GM18498 (cell line): Measurements from ENCODE around the gene PACSIN2.
"Not testable (repeated sequence)": the region's sequence is repeated elsewhere in the genome, so short reads cannot be mapped to it uniquely, and the experiment has no call there.

Experiments used
- ATAC-seq: cut with Tn5 transposase; IDR thresholded peaks from one replicate; pipeline ENCODE4 v1.9.1; 2021; ENCODE audit warnings: mild to moderate bottlenecking, moderate library complexity; ENCODE audit not compliant: unreplicated experiment

PACSIN2 gene

DNA sequence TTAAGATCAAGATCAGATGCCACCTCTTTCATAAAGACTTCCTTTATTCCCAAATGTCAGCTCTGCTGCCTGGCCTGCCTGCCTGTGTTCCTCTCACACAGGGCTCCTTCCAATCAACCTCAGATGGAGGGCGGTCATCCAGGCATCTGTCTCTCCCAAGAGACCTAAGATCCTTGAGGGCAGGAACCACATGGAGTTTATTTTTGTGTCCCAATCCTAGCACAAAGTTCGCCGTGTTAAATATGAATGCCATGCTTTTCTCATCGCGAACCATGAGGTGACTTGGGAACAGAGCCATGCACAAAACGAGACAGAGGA, 85.2 kb downstream of the PACSIN2 start:
- no peak for ATAC-seq

DNA sequence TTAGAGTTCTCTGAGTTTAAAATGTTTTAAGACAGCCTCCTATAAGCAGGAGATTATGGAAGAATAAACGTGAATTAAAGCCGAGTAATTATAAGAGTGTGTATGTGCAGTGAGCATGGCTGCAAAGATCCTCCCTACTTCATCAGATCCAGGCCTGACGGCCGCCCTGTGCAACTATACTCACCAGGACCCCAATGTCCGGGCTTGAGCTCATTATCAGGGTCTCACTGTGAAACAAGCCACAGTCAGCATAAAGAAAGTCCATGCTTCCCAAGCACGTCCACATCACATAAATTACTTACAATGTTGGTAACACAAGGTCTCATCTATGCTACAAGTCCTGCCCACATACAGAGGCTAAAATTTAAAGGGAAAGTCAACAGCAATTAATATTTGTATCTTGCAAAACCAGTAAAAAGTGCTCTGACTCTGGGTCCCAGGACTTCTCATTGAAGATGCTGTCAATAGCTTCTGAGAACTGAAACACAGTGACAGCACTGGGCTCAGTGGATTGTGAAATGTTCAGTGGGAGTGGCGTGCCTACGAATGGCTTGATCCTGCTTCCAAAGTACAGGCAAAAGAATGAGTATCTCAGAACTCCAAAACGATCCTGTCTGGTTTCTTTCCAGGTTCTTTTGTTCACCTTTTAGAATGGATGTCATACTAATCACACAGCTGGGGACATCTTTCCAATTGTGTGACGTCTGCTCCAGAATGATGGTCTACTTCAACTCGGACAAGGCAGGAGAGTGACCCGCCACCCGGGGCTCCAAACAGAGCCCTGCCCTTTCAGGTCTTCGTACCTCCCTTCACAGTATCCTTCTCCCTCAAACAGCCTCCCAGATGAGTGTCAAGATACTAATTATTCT, 85.7 kb downstream of the PACSIN2 start:
- ATAC-seq, result no peak

- ATAC-seq, result no peak
These were observed 87.0 kb downstream of the PACSIN2 start for GRCh38 chr22:42927966-42928365.

- ATAC-seq, result no peak
These were observed 88.2 kb downstream of the PACSIN2 start for GRCh38 chr22:42926768-42927167.

DNA sequence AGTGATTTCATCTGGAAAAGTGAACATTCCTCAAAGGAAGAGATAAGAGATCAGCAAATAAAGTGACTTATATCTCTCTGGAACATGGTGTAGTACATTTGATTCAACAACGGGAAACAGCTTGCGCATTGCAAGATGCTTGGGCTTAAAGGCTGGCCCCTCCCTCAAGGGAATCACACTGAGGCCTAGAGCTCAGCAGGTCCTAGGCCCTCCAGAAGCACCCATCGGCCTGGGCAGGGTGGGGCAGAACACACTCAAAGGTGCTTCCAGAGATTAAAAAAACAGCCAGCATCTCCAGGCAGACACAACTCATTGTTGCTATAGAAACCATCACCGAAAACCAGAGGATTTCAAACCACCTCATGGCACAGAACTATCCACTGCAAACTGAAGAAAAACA, 88.8 kb downstream of the PACSIN2 start:
- no peak for ATAC-seq

DNA sequence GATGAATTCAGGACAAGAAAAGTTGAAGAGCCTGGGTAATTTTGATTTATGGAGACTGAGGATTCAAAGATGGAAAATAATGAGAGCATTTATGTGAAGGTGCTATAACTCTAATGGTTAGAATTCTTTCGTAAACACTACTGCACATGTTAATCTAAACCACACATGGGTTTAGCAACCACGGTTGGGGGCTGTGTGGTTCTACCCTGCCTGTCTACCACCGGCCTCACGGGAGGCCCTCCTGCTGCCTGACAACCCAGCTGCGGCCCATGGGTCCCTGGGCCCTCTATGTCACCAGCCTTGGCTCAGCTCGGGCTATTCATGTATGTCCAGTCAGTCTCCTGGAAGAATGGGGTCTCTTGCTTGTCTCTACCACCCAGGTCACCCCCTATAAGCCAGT, 89.4 kb downstream of the PACSIN2 start:
- ATAC-seq, result no peak

- not testable (repeated sequence) for ATAC-seq
These were observed 89.9 kb downstream of the PACSIN2 start for GRCh38 chr22:42925031-42925430.

- no peak for ATAC-seq
These were observed 90.5 kb downstream of the PACSIN2 start for GRCh38 chr22:42924436-42924835.

DNA sequence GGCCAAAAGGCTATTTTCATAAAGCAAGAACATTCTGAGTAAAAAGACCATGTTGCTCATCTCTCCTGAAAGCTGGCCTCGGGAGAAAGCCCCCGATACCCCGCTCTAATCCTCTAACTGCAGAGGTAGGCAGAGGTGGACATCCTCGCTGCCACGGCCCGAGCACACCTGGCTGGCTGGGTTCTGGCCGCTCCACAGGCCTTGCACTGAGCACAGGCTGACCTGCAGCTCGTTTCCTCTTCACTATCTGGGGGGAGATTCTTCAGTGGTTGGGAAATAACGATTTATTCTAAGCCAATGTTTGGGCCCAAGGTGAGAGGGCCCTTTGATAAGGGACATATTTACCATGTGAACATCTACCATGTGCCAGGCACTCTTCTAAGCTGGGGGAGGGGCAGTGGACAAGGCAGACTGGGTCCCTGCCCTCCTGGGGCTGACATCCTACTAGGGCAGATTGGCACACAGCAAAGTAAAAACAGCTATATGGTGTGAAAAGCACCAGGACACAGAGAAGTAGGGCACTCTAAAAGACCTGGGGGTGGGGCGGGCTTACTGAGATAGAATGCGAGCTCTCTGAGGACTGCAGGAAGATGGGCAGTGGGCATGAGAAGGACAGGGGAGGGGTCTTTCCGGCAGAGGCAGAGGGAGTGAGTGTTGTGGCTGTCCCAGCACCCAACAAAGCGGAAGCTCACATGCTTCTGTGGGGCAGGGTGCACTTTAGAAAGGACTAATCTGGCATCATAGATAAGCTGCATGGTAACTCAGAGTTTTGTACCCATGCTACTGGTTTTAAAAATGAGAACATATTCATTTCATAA, 92.4 kb downstream of the PACSIN2 start:
- no peak for ATAC-seq

DNA sequence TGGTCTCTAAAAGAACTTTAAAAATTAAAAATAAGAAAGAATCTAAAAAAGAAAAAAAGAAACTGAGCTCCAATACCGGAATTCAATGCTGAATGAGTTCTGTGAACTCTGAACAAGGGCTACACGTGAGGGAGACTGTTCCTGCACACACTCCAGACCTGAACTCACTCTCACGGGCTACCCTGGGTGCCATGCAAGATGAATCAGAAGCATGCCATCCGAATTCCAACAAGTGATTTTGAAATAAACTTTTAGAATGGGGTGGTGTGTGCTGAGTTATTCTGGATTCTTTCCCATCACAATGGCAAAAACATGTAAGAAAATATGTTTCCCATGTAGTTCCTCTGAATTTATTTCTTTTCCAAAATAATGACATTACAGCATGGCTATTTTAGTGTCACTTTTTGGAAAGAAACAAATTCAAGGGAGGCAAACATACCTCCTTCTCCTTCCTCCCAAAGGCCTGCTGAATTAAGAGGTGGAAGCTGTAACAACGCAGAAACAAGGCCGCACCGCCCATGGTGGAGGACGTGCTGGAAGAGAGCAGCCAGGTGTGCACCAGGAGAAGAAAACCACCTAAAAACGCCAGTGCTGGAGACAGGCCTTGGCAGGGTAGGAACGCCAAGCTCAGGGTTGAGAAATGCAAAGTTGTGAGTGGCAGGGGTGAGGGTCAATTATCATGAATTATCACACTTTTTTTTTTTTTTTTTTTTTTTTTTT, 94.7 kb downstream of the PACSIN2 start:
- no peak for ATAC-seq

DNA sequence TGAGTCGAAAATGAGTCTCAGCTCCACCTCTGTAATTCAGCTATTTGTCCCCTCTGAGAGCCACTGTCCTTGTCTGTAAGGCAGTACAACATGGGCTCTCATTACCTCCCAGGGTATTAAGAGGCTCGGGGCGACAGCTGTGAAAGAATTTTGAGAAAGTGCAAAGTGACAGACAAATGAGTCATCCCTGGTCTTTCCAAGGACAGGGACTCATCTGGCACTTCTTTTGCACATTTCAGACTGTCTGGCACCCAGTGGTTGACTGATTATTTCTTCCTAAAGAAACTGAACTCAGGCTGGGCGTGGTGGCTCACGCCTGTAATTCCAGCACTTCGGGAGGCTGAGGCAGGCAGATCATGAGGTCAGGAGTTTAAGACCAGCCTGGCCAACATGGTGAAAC, 95.8 kb downstream of the PACSIN2 start:
- ATAC-seq, result no peak

- ATAC-seq, result no peak
These were observed 96.4 kb downstream of the PACSIN2 start for GRCh38 chr22:42918500-42918899.

DNA sequence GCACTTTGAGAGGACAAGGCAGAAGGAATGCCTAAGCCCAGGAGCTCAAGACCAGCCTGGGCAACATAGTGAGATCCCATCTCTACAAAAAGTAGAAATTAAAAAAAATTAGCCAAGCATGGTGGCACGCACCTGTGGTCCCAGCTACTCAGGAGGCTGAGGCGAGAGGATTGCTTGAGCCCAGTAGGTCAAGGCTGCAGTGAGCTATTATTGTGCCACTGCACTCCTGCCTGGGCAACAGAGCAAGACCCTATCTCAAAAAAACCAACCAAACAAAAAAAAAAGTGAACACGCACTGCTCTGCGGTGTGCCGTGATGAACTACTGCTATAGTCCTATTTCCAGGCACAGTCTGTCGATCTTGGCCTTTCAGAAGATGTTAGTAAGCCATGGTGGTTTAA, 97.6 kb downstream of the PACSIN2 start:
- ATAC-seq, result not testable (repeated sequence)

- no peak for ATAC-seq
These were observed 98.8 kb downstream of the PACSIN2 start for GRCh38 chr22:42915980-42916765.

DNA sequence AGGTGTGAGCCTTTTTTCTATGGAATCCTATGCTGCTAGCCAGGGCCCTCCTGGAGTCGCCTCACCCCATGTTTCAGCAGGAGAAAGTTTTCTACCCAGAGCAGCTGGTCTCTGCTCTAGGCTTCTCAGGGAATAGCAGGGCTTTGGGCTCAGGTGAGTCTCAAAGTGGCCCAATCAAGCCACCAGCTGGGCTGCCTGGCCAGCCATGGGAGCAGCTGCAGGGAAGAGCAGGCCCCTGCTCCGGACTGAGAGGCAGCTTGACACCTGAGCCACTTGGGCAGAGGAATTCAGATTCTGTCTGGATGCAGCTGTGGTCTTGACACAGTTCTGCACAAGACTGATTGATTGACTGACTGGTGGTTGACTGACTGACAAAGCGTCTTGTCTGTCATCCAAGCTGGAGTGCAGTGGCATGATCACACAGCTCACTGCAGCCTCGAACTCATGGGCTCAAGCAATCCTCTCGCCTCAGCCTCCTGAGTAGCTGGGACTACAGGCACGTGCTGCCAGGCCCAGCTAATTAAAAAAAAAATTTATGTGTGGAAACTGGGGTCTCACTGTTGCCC, 100.4 kb downstream of the PACSIN2 start:
- ATAC-seq, result no peak

DNA sequence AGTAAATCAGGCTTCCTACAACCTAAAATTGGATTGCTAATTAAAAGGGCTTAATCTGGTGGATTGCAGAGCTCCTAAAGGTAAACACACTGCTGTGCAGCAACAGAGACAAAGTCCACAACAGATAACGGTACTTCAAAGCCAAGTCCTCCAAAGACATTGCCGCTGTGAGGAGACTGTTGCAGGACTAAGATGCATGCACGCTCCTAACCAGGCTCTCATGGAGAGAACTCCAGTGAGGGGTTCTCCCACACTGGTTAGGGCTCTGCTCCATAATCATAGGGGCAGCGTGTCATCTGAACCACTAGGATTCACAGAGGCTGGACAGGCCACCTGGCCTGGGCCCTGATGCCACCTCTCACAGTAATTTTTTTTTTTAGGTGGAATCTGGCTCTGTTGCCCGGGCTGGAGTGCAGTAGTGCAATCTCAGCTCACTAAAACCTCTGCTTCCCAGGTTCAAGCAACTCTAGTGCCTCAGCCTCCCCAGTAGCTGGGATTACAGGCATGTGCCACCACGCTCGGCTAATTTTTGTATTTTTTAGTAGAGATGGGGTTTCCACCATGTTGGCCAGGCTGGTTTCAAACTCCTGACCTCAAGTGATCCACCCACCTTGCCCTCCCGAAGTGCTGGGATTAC, 101.0 kb downstream of the PACSIN2 start:
- no peak for ATAC-seq

- ATAC-seq, result no peak
These were observed 102.9 kb downstream of the PACSIN2 start for GRCh38 chr22:42912059-42912458.

- ATAC-seq, result no peak
These were observed 104.6 kb downstream of the PACSIN2 start for GRCh38 chr22:42910221-42910942.

- no peak for ATAC-seq
These were observed 105.4 kb downstream of the PACSIN2 start for GRCh38 chr22:42909363-42910058.
